HG03460 (cell line): Measurements from ENCODE around the gene ABCA2.

Experiments
- ATAC-seq: cut with Tn5 transposase; IDR thresholded peaks from one replicate; pipeline ENCODE4 v1.9.1; 2021; ENCODE audit not compliant: unreplicated experiment

Gene ABCA2

DNA sequence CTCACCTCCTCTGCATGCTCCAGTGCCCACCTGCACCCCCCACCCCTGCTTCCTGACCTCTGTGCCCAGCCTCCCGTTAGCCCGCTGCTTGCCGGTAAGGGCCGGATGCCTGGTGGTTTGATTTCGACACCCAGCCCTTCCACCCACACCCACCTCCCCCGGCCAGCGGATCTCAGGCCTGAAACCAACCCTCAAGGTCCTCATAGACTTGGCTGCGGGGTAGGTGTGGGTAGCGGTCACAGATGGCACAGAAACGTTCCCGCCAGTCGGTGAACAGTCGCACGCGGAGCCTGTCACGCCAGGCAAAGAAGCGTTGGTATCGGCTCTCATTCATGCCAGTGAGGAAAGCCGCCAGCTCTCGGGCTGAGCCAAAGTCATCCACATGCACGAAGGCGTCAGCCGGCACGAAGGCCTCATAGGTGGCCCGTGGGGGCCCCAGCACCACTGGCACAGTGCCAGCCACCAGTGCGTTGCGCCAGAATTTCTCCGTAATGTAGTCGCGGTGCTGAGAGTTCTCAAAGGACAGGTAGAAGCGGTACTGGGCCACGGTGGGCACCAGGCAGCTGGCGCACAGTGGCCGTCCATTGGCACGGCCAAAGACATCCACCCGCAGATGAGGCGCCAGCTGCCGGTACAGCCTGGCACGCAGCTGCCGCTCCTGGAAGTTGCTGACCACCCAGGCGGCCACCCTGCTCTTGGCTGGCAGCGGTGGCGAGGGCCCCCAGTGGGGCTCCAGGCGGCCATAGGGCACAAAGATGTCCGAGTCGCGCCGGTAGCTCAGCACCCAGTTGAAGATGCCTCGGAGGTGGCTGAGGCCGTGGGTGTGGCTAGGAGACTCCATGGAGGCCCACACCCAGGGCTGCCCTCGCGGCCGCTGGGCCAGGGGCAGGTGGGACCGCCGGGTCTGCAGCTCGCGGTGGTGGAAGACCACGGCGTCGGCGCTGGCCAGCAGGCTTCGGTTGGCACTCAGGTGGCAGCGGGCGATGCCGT lies 2.8 kb upstream of the ABCA2 start:
- ATAC-seq, result no peak

DNA sequence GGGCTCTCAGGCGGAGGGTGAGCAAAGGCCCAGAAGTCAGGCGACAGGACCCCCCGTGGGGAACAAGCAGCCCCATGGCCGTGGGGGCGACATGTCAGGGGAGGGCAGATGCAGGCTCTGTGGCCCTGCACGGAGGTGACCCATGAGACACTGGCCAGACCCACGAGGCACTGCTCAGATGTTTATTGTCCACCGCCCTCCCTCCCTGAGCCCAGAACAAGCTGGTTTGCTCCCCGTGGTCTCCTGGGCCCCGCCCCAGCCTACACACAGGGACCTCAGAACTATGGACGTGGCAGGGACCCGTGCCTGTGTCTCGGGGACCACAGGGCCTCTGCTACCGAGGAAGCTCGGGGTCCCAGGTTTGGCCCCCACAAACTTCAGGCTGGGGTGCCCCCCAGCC lies 2.0 kb upstream of the ABCA2 start:
- ATAC-seq, result no peak

- no peak for ATAC-seq
Measured at GRCh38 chr9:137029058-137029936, 1.3 kb upstream of the ABCA2 start.

- ATAC-seq, result no peak
Measured at GRCh38 chr9:137028263-137029057, 423 bp upstream of the ABCA2 start.

GRCh38 chr9:137026828-137027227 lies 1.2 kb downstream of the ABCA2 start:
- ATAC-seq, result no peak

- ATAC-seq, result no peak
Measured at GRCh38 chr9:137026384-137026783, 1.7 kb downstream of the ABCA2 start.

DNA sequence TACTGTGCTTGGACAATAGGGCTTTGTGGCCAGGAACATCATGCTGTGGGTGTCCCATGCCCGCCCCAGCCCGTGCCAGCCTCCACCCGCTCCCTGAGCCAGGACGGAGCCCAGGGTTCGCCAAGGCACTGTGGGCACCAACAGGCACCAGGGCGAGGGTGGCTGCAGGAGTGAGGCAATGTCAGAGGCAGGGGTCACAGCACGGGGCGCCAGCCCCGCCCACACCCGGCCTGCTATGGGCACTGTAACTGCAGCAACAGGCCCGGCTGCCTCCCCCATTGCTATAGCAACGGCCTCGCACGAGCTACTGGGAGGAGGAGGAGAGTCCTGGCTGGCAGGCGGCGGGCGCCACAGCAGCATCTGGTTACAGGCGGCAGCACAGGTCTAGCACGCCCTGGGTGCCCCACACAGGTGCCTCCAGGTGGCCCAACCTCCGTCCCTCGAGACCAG lies 2.5 kb downstream of the ABCA2 start:
- ATAC-seq, result no peak

- ATAC-seq, result no peak
Measured at GRCh38 chr9:137023583-137023991, 4.5 kb downstream of the ABCA2 start.

GRCh38 chr9:137023157-137023556 lies 4.9 kb downstream of the ABCA2 start:
- ATAC-seq, result no peak

GRCh38 chr9:137022662-137023008 lies 5.4 kb downstream of the ABCA2 start:
- ATAC-seq, result no peak

GRCh38 chr9:137021979-137022661 lies 5.9 kb downstream of the ABCA2 start:
- ATAC-seq, result no peak

DNA sequence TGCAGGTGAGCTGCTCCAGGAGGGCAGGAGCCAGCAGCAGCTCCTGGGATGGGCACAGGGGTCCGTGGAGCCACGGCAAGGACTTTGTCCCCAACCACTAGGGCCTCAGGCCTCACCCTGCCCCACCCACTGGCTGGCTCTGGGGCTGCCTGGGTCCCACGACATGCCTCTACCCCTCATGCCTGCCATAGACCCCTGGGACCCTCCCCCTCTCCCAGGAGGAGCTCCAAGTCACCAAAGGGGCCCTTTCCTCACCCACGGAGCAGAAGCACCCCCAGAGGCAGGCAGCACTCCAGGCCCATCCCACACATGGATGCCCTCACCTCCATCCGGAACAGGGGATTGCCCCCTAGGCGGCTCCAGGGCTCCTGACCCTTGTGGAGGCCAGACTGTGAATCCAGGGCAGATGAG lies 6.5 kb downstream of the ABCA2 start:
- no peak for ATAC-seq

- ATAC-seq, result no peak
Measured at GRCh38 chr9:137020771-137021567, 7.1 kb downstream of the ABCA2 start.

DNA sequence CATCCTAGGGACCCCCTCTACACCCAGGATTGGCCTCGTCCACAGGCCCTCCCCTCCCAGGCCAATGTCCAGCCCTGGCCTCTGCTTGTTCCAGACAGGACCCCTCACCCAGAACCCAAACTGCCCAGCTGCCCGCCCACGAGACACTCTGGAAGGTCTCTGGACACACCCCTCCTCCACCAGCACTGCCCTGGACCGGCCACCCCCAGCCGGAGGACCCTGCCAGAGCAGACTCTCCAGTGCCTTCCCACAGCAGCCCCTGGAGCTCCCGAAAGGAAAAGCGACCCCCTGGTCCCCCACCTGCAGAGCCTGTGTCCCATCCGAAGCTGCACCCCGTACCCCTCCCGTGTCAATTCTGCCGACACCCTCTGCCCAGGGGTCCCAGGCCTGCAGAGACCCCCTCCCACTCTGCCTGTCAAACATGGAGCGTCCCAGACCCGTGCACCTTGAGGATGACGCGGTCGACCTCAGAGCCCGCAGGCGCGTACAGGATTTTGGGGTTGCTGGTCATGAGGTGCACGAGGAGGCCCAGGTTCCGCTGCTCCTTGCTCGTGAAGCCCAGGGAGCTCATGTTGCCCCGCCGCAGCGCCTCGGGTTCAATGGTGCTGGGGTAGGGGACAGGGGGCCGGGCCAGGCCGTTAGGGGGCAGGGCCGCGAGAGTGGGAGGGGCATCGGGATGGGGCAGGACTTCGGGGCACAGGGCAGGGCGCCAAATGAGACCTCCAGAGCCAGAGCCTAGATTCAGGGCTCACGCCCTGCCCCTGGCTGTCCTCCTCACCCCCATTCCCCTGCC lies 8.0 kb downstream of the ABCA2 start:
- ATAC-seq, result no peak

DNA sequence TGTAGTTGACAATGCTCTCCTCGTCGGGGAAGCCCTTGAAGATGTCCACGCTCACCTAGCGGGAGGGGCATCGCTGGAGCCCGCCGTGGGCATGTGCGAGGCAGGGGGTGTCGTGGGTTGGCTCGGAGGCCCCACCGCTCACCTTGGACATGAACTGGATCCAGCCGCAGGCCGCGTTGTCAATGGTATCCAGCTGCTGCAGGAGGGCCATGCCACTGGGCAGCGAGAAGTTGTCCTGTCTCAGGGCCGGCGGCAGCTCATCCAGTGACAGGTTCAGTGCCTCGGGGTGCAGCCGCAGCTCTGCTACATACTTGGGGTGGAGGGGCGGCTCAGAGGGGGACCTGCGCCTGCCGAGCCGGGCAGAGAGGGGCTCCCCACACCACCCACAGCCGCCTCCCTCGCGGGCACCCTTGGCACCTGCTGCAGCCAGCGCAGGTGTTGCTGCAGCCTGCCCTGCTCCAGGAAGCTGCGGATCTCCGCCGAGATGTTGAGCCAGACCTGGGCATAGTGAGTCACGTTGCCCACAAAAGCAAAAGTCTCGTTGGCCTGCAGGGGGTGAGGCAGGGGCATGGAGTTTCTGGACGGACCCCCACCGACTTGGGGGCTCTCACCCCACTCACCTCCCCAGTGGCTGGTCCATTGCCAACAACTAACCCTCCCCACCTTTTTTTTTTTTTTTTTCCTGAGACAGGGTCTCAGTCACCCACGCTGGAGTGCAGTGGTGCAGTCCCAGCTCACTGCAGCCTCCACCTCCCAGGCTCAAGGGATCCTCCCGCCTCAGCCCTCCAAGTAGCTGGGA lies 9.1 kb downstream of the ABCA2 start:
- ATAC-seq, result no peak

DNA sequence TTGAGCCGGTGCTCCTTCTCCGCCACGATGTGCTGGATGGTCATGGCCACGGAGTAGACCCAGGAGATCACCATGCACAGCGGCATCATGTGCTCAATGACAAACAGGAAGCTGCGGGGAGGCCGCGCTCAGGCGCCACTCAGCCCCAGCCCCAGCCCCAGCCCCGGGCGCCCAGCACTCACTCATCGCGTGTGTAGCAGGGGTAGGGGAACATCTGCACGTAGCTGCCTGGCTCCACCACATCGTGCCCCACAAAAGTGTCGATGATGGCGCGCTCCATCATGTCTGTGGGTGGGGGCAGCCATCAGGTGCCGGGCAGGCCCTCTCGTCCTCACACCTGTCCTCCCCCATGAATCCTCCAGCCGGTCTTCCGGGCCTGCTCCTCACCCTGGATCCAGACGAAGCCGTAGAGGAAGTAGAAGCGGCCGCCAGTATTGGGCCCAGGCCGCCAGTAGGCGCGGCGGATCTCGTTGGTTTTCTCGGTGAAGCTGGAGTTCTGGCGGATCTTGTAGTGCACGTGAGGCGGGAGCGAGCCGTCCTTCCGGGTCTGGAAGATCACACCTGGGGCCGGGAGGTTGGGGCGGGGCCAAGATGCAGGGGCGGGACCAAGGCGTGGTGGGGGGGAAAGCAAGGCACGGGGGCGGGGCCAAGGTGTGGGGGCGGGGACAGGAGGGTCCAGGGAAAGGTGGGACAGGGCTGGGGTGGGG lies 10.1 kb downstream of the ABCA2 start:
- no peak for ATAC-seq

DNA sequence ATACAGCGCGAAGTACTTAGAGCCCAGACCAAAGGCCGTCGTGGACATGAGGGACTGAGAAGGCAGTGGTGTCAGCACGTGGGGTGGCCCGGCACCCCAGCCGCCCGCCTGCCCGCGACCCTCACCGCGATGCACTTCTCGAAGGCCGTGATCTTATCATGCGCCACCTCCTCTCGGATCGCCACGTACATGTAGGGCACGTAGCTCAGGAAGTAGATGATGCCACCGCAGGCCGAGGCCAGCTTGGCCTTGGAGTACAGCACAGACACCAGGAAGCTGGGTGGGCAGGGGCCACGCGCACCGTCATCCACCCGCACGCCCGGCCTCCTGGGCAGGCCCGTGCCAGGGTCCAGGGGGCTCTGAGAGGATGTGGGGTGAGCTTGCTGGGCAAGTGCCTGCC lies 11.0 kb downstream of the ABCA2 start:
- no peak for ATAC-seq
